ENCODE results near the gene VWA3B.

Gene VWA3B

GRCh38 chr2:98333922-98334321 lies 247.0 kb downstream of the VWA3B start:
- Histone ChIP-seq H3K4me2 (ENCODE audit: low read depth, low read length, poor library complexity, severe bottlenecking) (no peak overlapping the region), H3K9me3 (ENCODE audit: insufficient read depth, low read length) (no peaks in the 10 kb centered on the region), H3K27me3 (ENCODE audit: low read length) (no peaks in the 10 kb centered on the region), H3F3A (ENCODE audit: insufficient read depth) (no peaks in the 10 kb centered on the region), H3K79me2 (ENCODE audit: insufficient read depth, low read length) (no peaks in the 10 kb centered on the region), H3K27ac (ENCODE audit: low read depth, low read length) (no peak overlapping the region), H2AFZ (ENCODE audit: low read depth, low read length, severe bottlenecking) (no peak overlapping the region), H3K9ac (ENCODE audit: low read length) (no peak overlapping the region), H3K36me3 (ENCODE audit: low read length) (no peaks in the 10 kb centered on the region), H3K9me2 (replicated peaks; ENCODE audit: insufficient read depth, low read length) (no peaks in the 10 kb centered on the region), H3K4me3 (ENCODE audit: insufficient read depth, low read length, poor library complexity, severe bottlenecking) (no peak overlapping the region), H4K20me1 (ENCODE audit: low read depth, low read length) (no peaks in the 10 kb centered on the region)
- no peak for TF ChIP-seq EZH2phosphoT487 (conservative IDR thresholded peaks at IDR 0.05; ENCODE audit: low read length)
- TF ChIP-seq CTCF (IDR thresholded peaks at IDR 0.05; ENCODE audit: insufficient read depth, low read length, poor library complexity, severe bottlenecking), result no peak

- Histone ChIP-seq H3K79me2 (ENCODE audit: insufficient read depth, low read length) (no peaks in the 10 kb centered on the region), H3K9ac (ENCODE audit: low read length) (no peak overlapping the region), H3K27me3 (ENCODE audit: low read length) (no peaks in the 10 kb centered on the region), H3K36me3 (ENCODE audit: low read length) (no peaks in the 10 kb centered on the region), H3K27ac (ENCODE audit: low read depth, low read length) (no peak overlapping the region), H3F3A (ENCODE audit: insufficient read depth) (no peaks in the 10 kb centered on the region), H3K4me2 (ENCODE audit: low read depth, low read length, poor library complexity, severe bottlenecking) (no peak overlapping the region), H3K9me3 (ENCODE audit: insufficient read depth, low read length) (no peaks in the 10 kb centered on the region), H4K20me1 (ENCODE audit: low read depth, low read length) (no peaks in the 10 kb centered on the region), H2AFZ (ENCODE audit: low read depth, low read length, severe bottlenecking) (no peak overlapping the region), H3K9me2 (replicated peaks; ENCODE audit: insufficient read depth, low read length) (no peaks in the 10 kb centered on the region), H3K4me3 (ENCODE audit: insufficient read depth, low read length, poor library complexity, severe bottlenecking) (no peak overlapping the region)
- TF ChIP-seq EZH2phosphoT487 (conservative IDR thresholded peaks at IDR 0.05; ENCODE audit: low read length) (no peak), CTCF (IDR thresholded peaks at IDR 0.05; ENCODE audit: insufficient read depth, low read length, poor library complexity, severe bottlenecking) (no peak)
These were observed 247.6 kb downstream of the VWA3B start for GRCh38 chr2:98334439-98335078.

GRCh38 chr2:98335271-98335670 lies 248.3 kb downstream of the VWA3B start:
- Histone ChIP-seq H3K9me3 (ENCODE audit: insufficient read depth, low read length) (no peaks in the 10 kb centered on the region), H3K27ac (ENCODE audit: low read depth, low read length) (no peak overlapping the region), H2AFZ (ENCODE audit: low read depth, low read length, severe bottlenecking) (no peak overlapping the region), H3K9me2 (replicated peaks; ENCODE audit: insufficient read depth, low read length) (no peaks in the 10 kb centered on the region), H3K79me2 (ENCODE audit: insufficient read depth, low read length) (no peaks in the 10 kb centered on the region), H3K36me3 (ENCODE audit: low read length) (no peaks in the 10 kb centered on the region), H4K20me1 (ENCODE audit: low read depth, low read length) (no peaks in the 10 kb centered on the region), H3K9ac (ENCODE audit: low read length) (no peak overlapping the region), H3F3A (ENCODE audit: insufficient read depth) (no peaks in the 10 kb centered on the region), H3K27me3 (ENCODE audit: low read length) (no peaks in the 10 kb centered on the region), H3K4me3 (ENCODE audit: insufficient read depth, low read length, poor library complexity, severe bottlenecking) (no peak overlapping the region), H3K4me2 (ENCODE audit: low read depth, low read length, poor library complexity, severe bottlenecking) (no peak overlapping the region)
- no peak for TF ChIP-seq CTCF (IDR thresholded peaks at IDR 0.05; ENCODE audit: insufficient read depth, low read length, poor library complexity, severe bottlenecking)
- no peak for TF ChIP-seq EZH2phosphoT487 (conservative IDR thresholded peaks at IDR 0.05; ENCODE audit: low read length)
